DMS153 treated with DMSO at 0.1 percent for 48 hours (cell line): ENCODE measurements around the gene FMN1.
"Not testable (repeated sequence)": the region's sequence is repeated elsewhere in the genome, so short reads cannot be mapped to it uniquely, and the experiment has no call there.

Experiments used
- DNase-seq: peaks from one replicate; lab custom pipeline; 2025; ENCODE audit not compliant: unreplicated experiment; lab: John Stamatoyannopoulos, UW

Gene FMN1

DNA sequence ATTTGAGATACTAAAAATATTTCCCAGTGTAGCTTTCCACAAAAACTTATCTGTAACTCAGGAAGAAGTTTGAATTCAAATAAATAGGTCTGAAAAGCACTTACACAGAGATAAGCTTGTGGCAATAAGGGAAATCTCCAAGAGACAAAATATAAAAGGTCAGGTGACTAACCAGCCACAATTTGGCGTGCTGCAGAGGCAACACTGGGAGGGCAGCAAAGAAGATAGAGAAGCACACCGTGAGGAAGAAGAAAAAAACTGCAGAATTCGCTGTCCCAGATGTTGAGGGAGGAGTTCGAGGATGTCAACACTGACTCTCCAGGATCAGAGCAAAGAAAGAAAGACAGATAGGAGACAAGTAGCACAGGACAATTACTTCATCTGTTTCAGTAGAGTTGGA lies 204.4 kb downstream of the FMN1 start:
- no peak for DNase-seq

DNA sequence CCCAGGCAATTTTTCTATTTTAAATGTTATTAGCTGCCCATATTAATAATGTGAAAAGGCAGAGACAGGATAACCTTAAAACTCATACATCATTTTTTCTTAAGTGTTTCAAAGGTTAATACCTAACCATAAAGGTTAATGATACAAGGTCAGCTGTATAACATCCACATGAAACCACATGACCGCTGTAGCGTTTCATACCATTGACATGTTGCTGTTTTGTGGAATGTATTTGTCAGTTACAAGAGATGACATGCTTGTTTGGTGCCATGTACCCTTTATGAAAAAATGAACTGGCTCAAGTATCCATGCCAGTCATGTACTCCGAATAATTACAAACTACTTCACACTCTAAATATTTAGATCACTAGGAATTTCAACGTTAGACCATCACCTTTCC lies 207.4 kb downstream of the FMN1 start:
- DNase-seq: no peak

DNA sequence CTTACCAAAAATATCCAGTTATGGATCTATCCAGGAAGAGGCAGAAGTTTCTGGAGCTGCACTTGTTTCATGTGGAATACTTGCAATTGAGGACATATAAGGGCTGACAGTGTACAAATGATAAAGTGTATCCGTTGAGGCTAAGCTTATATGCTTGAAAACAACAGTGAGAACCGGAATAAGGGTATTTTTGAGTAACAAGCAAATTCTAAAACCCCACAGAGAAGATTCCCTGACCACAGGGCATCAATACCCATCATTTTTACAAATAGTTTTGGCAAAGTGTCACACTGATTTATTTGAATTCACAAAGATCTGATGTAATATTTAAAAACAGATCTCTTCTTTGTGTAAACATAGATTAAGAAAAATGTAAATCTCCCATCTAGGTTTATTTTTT lies 208.4 kb downstream of the FMN1 start:
- no peak for DNase-seq

DNA sequence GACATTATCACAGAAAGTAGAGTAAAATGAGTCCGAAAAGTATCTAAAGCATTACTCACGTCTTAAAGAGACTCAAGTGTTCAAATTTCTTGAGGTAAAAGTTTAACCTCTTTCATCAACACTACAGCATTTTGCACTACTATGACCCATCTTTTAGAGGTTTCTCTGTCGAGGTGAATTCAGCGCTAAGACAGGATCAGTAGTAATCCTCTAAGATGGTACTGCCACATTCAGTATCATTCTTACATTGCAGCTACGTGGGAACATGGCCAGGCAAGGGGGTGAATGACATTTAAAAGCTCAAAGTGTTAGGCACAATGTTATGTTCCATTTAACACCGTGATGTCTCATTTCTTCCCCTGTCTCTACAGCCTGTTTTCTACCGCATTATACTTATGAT lies 210.8 kb downstream of the FMN1 start:
- DNase-seq: no peak

DNA sequence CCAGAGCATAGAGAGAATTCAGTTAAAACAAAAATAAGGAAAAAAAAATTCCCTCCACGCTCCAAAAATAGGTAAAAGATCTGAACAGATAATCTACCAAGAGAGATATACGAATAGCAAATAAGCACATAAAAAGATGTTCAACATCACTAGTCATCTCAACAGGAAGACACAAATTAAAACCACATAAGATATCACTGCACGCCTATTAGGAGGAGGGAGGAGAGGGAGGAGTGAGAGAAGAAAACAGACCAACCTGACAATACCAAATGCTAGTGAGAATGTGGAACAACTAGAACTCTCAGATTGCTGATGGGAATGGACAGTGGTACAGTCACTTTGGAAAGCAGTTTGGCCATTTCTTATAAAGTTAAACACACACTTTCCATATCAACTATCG lies 212.5 kb downstream of the FMN1 start:
- no peak for DNase-seq

DNA sequence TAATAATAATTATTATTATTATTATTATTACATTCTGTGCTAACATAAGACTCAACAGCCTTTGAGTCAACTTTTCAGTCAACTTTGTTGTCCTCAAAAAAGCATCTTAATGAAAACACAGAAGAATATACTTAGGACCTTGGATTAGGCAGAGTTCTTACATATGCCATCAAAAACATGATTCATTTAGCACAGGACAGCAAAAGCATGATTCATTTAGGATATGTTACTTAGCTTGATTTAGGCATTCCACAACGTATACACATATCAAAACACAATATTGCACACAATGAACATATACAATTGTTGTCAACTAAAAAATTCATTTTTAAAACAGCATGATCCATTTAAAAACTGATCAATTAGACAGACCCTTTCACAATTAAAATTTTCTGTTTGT lies 213.0 kb downstream of the FMN1 start:
- no peak for DNase-seq

DNA sequence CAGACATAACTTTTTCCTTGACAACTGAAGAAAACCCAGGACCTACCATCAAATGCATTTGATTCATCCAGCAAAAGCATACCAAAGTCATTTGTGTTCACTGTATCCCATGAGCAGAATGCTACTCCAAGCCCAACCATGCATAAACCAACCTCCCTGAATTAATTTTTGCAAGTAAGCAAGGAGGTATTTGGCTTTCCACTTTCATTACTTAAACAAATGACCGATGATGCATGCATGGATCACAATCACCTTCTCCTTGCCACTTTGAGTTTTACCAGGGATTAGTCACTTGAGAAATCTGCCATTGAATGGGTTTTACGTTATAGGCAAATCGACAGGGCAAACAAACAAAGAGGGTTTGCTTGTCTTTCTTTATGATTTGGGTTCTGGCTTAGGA lies 214.8 kb downstream of the FMN1 start:
- DNase-seq: no peak

DNA sequence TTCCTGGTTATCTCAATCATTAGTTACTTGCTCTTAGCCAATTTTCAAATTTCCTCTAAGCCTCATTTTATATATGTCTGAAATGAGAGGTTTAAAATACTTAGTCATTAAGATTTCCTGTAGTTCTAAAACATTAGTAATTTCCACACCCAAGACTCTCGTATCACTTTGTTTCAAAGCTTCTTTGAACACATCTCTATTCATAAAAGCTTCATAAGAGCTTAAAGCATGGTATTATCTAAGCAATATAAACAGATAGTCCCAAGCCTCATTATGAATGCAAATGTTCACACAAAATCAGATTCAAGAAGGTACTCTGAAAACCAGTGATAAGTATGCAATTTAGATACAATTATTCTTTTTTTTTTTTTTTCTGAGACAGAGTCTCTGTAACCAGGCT lies 217.0 kb downstream of the FMN1 start:
- DNase-seq: no peak

DNA sequence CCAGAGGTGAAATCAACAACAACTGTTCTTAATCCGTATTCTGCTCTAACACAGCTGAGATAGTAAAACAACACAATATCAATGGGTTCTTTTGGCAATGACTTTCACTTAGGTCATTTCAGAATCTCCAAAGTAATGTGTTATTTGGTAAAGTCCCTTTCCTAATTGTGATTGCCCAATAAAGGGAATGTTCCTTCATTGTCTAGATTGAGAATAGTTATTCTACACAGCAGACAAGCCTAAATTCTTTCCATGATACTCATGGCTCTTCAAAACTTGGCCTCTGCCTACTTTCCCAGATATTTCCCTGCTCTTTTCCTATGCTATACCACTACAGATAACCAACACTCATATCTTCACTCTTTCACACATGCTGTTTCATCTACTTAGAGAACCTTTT lies 219.8 kb downstream of the FMN1 start:
- no peak for DNase-seq

DNA sequence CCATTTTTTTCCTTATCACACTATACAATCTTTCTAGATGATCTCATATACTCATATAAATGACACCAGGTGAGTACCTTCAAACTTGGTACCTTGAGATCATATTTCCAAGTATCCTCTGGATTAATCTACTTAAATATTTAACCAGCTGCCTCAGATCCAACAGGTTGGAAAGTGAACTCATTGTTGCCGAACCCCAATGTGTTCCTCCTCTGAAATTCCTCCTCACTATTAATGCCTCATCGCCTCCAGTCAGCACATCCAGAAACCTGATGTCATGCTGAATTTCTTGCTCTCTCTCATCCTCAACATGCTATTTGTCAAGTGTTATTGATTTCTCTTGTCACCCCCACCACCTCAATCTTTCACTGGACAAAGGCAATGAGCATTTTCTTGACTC lies 221.8 kb downstream of the FMN1 start:
- no peak for DNase-seq

DNA sequence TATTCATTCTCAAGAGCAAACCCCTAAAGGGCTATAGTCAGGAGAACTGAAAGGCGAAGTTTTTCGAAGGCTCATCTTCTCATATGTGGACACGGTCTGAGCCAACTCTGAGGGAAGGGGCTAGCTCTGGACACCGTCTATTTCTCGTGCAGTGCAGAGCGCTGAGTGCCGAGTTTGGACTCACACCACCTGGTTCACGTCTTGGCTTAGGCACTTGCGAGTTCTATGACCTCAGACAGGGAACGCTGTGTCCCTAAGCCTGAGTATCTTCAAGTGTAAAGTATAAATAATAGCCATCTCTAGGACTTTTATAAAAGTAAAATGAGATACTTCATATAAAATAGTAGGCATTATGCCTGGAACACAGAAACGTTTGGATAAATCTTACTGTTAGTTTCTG lies 223.7 kb downstream of the FMN1 start:
- DNase-seq: no peak

DNA sequence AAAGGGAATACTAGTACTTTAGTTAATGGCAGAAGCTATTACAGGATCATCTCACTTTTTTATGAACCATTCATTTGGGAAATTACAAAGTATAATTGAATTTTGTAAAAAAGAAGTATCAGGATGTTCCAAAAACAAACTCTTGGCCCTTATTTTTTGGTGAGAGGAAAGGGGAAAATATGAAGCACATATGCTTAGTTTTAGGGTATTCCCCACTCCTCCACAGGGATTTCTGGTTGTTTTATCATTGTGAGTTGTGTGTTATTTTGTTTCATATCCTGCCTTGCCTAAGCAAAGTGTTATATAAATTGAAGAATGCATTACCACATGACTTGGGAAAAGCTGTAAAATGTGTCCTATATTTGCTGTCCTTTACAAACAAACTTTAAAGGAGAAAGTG lies 227.0 kb downstream of the FMN1 start:
- DNase-seq: no peak

DNA sequence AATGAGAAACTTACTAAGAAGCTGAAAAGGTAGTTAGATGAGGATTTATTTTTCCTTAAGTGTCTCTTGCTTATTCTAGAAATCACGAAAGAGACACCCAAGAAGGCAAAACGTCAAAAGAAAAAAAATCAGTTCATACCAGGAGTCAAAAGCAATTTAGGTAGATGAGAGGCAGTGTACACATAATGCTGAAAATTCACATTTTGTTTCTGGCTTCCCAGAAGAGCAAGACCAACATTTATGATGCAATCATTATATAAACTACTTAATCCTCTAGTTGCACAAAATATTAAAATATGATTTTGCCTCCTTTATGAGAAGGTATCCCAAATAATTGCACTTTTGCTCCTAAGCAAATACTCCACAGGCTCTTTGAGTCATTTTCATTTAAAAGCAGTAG lies 228.0 kb downstream of the FMN1 start:
- no peak for DNase-seq

DNA sequence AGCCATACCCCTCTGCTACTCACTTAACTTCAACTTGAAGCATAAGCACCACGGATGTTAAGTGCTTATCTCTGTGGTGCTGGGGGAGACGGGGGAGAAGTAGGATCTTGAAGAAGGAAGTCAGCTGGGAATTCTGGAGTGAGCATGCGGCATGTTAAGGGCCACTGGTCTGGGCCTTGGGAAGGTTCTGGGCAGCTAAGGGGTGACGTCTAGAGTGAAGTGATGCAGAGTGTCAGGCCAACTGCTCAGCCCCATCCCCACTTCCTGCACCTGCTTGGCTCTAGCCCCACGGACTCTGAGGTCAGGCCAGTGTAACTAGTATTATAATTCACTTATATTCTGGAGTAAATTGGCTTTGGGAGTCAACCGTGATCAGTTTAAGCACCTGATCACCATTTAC lies 228.6 kb downstream of the FMN1 start:
- no peak for DNase-seq

DNA sequence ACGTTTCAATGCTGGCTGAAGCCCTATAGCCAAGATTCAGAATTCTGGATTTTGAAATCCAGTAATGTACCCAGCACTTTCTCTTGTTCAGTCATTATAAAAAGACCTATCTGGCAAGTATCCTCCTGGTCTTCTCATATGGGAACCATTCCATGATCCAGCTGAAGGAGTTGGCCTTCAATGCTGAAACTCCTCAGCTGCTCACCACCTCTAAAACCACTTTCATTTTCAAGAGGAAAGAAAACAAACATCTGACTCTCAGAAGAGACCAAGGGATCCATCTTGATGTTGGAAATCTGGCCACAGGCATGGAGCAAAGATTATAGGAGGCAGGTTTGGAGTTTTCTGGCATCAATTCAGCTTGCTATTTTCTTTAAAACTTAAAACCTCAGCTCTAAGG lies 235.4 kb downstream of the FMN1 start:
- DNase-seq: no peak

DNA sequence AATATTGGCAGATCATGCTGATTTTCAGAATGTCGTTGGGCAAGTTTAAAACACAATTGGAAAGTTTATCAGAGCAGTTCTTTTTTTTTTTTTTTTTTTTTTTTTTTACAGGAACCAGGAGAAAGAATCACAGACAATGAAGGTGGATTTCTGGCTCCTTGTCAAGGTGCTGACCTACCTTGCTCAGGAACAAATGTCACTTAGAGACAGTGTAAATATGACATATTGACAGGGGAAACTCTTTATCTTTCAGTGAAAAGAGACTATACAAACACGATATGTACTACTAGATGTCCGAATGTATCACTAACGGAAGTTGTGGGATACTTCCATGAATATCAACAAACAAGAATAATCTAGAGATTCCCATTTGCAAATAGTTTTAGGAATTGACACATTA lies 237.3 kb downstream of the FMN1 start:
- no peak for DNase-seq

DNA sequence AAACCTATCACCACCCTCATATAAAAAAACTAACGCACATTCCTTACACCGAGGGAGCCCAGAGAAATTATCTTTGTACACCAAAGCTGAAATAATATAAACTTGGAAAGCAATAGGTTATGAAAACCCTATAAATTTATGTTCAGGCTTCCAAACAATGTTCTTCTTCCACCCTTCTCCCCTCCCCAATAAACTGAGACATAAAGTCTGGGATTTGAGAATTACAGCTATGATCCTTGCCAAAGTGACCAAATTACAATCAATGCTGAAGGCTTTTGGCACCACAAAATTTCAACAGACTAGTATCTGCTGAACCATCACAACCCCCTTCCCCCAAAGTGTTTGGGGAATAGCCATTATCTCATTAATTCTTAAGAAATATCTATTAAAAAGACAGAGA lies 237.8 kb downstream of the FMN1 start:
- no peak for DNase-seq

DNA sequence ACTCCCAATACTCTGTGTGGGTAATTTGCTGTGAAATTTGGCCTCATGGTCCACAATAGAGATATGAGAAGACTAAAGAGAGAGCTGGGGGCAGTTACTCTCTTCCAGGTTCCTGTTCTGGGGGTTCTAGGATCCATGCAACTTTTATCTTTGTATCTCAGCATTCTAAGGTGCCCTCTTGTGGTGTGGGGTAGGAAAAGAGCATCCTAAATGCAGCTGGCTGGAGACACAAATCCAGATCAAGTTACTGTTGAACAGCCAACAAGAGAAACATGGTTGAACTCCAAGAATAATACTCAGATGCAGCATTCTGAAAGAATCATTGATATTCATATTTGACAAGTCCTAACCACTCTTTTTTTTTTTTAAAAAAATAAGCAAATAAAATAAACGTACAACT lies 238.5 kb downstream of the FMN1 start:
- no peak for DNase-seq

DNA sequence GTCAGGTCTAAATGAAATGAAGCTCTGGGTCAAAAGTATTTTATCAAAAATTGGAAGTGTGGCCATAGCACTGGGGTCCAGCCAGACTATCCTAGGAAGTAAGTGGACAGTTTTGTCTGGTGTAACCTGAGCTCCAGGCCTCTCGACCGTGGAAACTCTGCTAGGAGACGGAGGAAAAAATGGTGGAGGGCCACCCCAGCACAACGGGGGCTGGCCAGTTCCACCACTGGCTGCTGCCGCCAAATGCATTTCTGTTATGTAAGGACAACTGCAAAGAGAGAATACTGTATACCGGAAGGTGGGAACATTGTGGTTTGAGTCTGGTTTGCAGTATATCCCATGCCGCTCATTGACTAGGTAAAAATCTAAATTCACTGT lies 241.0 kb downstream of the FMN1 start:
- no peak for DNase-seq

DNA sequence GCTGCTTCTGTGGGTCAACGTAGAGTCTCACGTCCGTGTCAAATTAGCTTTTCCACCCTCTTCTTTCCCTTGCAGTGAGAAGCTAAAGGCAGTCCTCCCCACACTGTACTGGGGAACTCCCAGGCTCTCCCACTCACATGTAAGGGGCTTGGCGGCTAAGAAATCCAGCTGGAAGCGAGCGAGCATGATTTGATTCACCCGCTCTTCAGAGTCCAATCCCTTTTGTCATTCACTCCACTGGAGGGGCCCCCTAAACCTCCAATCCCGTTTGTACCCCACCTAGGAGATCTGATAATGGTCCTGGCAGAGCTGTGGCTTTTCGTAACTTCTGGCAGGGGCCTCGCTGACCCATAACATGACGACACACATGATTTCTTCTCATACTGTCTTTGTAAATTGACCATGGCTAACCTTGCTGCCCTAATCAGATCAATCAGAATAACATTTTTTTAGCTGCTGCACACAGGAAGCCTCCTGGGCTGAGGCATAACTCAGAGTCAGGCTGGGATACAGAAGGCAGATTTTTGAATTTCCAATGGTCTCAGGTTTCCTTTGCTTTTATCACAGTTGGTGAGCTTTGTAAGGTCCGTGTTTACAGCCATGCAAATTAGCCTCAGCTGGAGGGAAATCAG lies 241.5 kb downstream of the FMN1 start:
- DNase-seq: no peak

DNA sequence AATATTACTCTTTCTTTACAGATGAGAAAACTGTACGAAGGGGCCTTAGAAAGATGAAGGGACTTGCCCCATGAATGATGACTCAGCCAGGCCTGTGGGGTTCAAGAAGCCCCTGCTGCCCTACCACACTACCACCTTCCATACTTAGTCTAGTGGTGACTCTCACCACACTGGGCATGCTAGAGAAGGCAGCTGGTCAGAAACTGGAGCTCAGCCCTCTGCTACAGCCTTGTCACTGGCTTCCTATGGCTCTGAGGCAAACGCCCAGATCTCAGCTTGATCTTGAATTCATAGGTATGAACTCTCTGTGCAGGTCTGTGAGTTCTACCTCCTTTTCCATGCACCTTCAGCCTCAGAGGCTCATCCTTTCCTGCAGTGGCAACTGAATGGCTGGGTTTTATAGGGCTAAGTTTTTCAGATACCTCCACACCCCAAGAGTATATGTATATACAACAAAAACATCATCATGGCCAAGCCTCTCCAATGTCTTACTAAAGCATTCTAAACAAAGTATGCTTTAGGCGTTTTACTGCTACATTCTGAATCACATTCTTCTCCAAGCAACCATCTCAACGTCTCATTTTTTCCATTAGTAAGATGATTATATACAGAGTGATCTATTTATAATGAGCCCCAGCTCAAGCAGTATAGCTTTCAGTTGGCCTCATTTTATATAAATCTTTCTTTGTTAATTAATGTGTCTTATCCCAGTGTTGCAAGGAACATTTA lies 242.6 kb downstream of the FMN1 start:
- DNase-seq: no peak

DNA sequence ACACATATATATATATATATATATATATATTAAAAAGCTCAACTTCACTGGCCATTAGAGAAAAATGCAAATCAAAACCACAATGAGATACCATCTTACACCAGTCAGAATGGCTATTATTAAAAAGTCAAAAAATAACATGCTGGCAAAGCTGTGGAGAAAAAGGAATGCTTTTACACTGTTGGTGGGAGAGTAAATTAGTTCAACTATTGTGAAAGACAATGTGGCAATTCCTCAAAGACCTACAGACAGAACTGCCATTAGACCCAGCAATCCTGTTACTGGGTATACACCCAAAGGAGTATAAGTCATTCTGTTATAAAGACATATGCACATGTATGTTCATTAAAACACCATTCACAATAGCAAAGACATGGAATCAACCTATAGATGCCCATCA lies 244.5 kb downstream of the FMN1 start:
- not testable (repeated sequence) for DNase-seq

DNA sequence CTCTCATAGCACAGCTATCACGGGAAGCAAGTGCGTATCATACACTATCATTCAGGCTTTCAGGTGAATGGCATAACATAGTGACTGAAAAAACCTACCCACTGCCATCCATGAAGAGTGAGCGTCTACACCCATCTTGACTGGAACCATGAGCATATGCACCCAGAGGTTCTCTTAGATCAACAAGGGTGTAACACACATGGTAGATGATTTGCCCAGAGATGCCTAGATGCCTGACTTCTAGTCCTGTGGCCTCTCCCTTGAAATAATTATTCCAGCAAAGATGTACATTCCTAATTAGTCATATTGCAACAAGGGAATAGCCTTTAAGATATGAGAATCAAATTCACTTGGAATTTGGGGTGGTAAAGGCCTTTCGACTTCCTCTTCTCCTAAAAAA lies 248.3 kb downstream of the FMN1 start:
- no peak for DNase-seq
